SJSA1 (cell line): ENCODE data around the gene ELL3. TPM values are rescaled to one million over a fixed set of nuclear protein-coding genes. Genes with fewer than 3 reads are reported as not detected.
"Not testable (repeated sequence)": the region's sequence is repeated elsewhere in the genome, so short reads cannot be mapped to it uniquely, and the experiment has no call there.

Experiments
- DNase-seq, 2 experiments: peaks; one replicate each; pipeline ENCODE4 v3.0.0-alpha.2; 2015 to 2020; ENCODE audit warnings: low spot score in 2 of 2, low read depth in 1 of 2
- H3K27ac ChIP-seq: fragments of 250-450 bp; sonication (Bioruptor Pico); 2 replicates; pipeline ENCODE4 v1.5.1; 2020; ENCODE audit warnings: mild to moderate bottlenecking, moderate library complexity
- H3K27me3 ChIP-seq: fragments of 250-450 bp; sonication (Bioruptor Pico); replicated peaks from 2 replicates; pipeline ENCODE4 v1.5.1; 2020; ENCODE audit warnings: mild to moderate bottlenecking, moderate library complexity
- H3K36me3 ChIP-seq: fragments of 250-450 bp; sonication (Bioruptor Pico); 2 replicates; pipeline ENCODE4 v1.5.1; 2020; ENCODE audit warnings: mild to moderate bottlenecking
- H3K4me1 ChIP-seq: fragments of 250-450 bp; sonication (Bioruptor Pico); replicated peaks from 2 replicates; pipeline ENCODE4 v1.6.1; 2021; ENCODE audit warnings: mild to moderate bottlenecking
- H3K4me3 ChIP-seq: fragments of 250-450 bp; sonication (Bioruptor Pico); 2 replicates; pipeline ENCODE4 v1.5.1; 2020; ENCODE audit warnings: mild to moderate bottlenecking
- H3K9me3 ChIP-seq: fragments of 250-450 bp; sonication (Bioruptor Pico); replicated peaks from 2 replicates; pipeline ENCODE4 v1.5.1; 2020; ENCODE audit warnings: mild to moderate bottlenecking
- total RNA-seq: library from RNA; depleted of rRNA; stranded (reverse); fragments of >200 nt; shearing (Covaris generic); gene quantifications from 2 replicates; pipeline ENCODE4 v1.2.3, GENCODE V29; 2014; rRNA removed

Gene ELL3
- total RNA-seq = 2.2 and 2.8 TPM in 2 replicates

GRCh38 chr15:43776718-43777266 is at the start of gene ELL3:
Gene ELL3 (minus strand): TSS chr15:43776966. CDS start chr15:43776901, 65 bp downstream.
- Histone ChIP-seq H3K4me3 (peak within 1 kb of the TSS; percentile 48), H3K9me3 (no peaks in the 10 kb centered on the region), H3K36me3 (peaks cover 24% of the 10 kb centered on the region), H3K4me1 (peaks cover 9% of the 10 kb centered on the region), H3K27me3 (no peaks in the 10 kb centered on the region), H3K27ac (peak within 1 kb of the TSS; percentile 47)
- DNase-seq = peak in 1 of 2 experiments; percentile 78

GRCh38 chr15:43826029-43826507 is 49.3 kb upstream of the ELL3 start:
- H3K4me1 ChIP-seq = peaks cover 15% of the 10 kb centered on the region
- no peak overlapping the region for H3K4me3 ChIP-seq
- DNase-seq = peak in 1 of 2 experiments; percentile 8
- H3K9me3 ChIP-seq = no peaks in the 10 kb centered on the region
- H3K36me3 ChIP-seq = peaks cover 30% of the 10 kb centered on the region
- H3K27me3 ChIP-seq = no peaks in the 10 kb centered on the region
- peak overlapping the region; percentile 72 for H3K27ac ChIP-seq

- not testable (repeated sequence) for H3K27me3 ChIP-seq, H3K9me3 ChIP-seq, H3K27ac ChIP-seq, H3K4me3 ChIP-seq
- peaks cover 15% of the 10 kb centered on the region for H3K4me1 ChIP-seq
- peak in 1 of 2 experiments; percentile 16 for DNase-seq
- H3K36me3 ChIP-seq = peaks cover 28% of the 10 kb centered on the region
Observed at GRCh38 chr15:43825305-43825704, 48.5 kb upstream of the ELL3 start.

GRCh38 chr15:43824302-43825246 is 47.8 kb upstream of the ELL3 start, which contains the start of gene MFAP1:
Gene MFAP1 (minus strand): TSS chr15:43824690. CDS start chr15:43824569, 121 bp downstream.
- peak; percentile 92 to 97 for DNase-seq
- Histone ChIP-seq H3K36me3 (peaks cover 30% of the 10 kb centered on the region), H3K27me3 (no peaks in the 10 kb centered on the region), H3K27ac (peak within 1 kb of the TSS; percentile 83), H3K9me3 (no peaks in the 10 kb centered on the region), H3K4me3 (peak within 1 kb of the TSS; percentile 59), H3K4me1 (peaks cover 15% of the 10 kb centered on the region)

- Histone ChIP-seq H3K36me3 (peaks cover 30% of the 10 kb centered on the region), H3K4me1 (peaks cover 7% of the 10 kb centered on the region), H3K27ac (no peak overlapping the region), H3K9me3 (no peaks in the 10 kb centered on the region), H3K4me3 (no peak overlapping the region), H3K27me3 (no peaks in the 10 kb centered on the region)
- DNase-seq = no peak
Observed at GRCh38 chr15:43821505-43821904, 44.7 kb upstream of the ELL3 start.

- not testable (repeated sequence) for DNase-seq, H3K4me3 ChIP-seq, H3K27ac ChIP-seq, H3K9me3 ChIP-seq, H3K4me1 ChIP-seq, H3K27me3 ChIP-seq
- H3K36me3 ChIP-seq = peaks cover 80% of the 10 kb centered on the region
Observed at GRCh38 chr15:43815064-43815463, 38.3 kb upstream of the ELL3 start.

- no peaks in the 10 kb centered on the region for H3K4me1 ChIP-seq
- DNase-seq = no peak
- no peak overlapping the region for H3K27ac ChIP-seq
- peaks cover 96% of the 10 kb centered on the region for H3K36me3 ChIP-seq
- H3K4me3 ChIP-seq = no peak overlapping the region
- H3K27me3 ChIP-seq = no peaks in the 10 kb centered on the region
- H3K9me3 ChIP-seq = no peaks in the 10 kb centered on the region
Observed at GRCh38 chr15:43808960-43809678, 32.4 kb upstream of the ELL3 start.

- no peak overlapping the region for H3K27ac ChIP-seq
- no peaks in the 10 kb centered on the region for H3K4me1 ChIP-seq
- peaks cover 96% of the 10 kb centered on the region for H3K36me3 ChIP-seq
- no peak overlapping the region for H3K4me3 ChIP-seq
- no peaks in the 10 kb centered on the region for H3K27me3 ChIP-seq
- no peaks in the 10 kb centered on the region for H3K9me3 ChIP-seq
- DNase-seq = no peak
Observed at GRCh38 chr15:43808435-43808950, 31.7 kb upstream of the ELL3 start.

GRCh38 chr15:43802676-43803075 is 25.9 kb upstream of the ELL3 start:
- peaks cover 98% of the 10 kb centered on the region for H3K36me3 ChIP-seq
- H3K4me1 ChIP-seq, DNase-seq, H3K27me3 ChIP-seq, H3K9me3 ChIP-seq, H3K4me3 ChIP-seq, H3K27ac ChIP-seq: not testable (repeated sequence)

- Histone ChIP-seq H3K4me1 (peaks cover 9% of the 10 kb centered on the region), H3K9me3 (no peaks in the 10 kb centered on the region), H3K36me3 (peaks cover 100% of the 10 kb centered on the region), H3K27me3 (no peaks in the 10 kb centered on the region), H3K4me3 (peak within 1 kb of the TSS; percentile 60), H3K27ac (peak within 1 kb of the TSS; percentile 27; the same call in 1 of the 2 replicates)
- DNase-seq = peak; percentile 76 to 91
Observed at GRCh38 chr15:43800286-43801141, 23.7 kb upstream of the ELL3 start, which contains the start of gene HYPK. Gene HYPK (plus strand): TSS chr15:43800599. CDS start chr15:43800623, 24 bp downstream.

- peaks cover 15% of the 10 kb centered on the region for H3K4me1 ChIP-seq
- H3K9me3 ChIP-seq = no peaks in the 10 kb centered on the region
- no peaks in the 10 kb centered on the region for H3K27me3 ChIP-seq
- H3K27ac ChIP-seq = peak within 1 kb of the TSS; percentile 27; the same call in 1 of the 2 replicates
- peak within 1 kb of the TSS; percentile 60 for H3K4me3 ChIP-seq
- no peak for DNase-seq
- peaks cover 100% of the 10 kb centered on the region for H3K36me3 ChIP-seq
Observed at GRCh38 chr15:43799945-43800285, 23.1 kb upstream of the ELL3 start, which contains the start of gene SERINC4. Gene SERINC4 (minus strand): TSS chr15:43800220. CDS start chr15:43799986, 234 bp downstream.

GRCh38 chr15:43799209-43799944 is 22.6 kb upstream of the ELL3 start:
- DNase-seq = no peak
- Histone ChIP-seq H3K36me3 (peaks cover 99% of the 10 kb centered on the region), H3K27me3 (no peaks in the 10 kb centered on the region), H3K27ac (no peak overlapping the region), H3K4me3 (no peak overlapping the region), H3K9me3 (no peaks in the 10 kb centered on the region), H3K4me1 (peaks cover 20% of the 10 kb centered on the region)
